ENCODE results near the gene AFF1.

DNA sequence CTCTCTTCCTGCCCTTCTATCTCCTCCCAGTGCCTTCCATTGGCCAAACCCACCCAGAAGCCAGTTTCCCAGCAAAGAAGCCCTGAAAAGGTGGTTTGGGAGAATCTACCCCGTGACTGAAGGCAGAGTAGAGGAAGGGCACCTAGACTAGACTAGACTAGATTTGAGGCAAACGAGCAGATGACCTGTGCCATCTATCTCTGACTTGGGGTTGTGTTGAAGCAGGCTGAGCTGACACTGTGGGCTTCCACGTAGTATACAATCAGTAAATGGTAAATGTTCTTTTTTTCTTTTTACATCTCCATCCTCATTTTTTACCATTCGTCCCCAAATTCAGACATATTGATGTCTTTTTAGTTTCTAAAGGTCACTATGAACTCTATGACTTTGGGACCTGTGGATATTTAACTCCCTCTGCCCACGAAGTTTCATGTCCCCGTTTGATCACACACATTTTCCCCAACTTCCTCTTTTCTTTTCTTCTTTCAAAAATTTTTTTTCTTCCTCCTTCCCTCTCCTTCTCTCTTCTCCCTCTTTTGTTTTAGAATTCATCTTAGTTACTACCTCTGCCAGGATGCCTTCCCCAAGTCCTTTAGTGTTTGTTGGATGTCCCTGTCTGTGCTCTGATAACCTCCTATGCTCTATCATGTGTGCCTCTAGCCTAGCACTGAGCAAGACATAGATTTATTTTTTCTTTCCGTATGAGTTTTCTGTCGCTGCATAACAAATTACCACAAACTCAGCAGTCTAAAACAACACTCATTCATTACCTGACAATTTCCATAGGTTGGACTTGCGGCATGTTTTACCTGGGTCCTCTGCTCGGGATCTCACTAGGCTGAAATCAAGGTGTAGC lies 6.2 kb upstream of the AFF1 start:
- no peak for TF ChIP-seq CTCF (IDR thresholded peaks at IDR 0.05; ENCODE audit: low read length)
- no peak for TF ChIP-seq EZH2phosphoT487 (IDR thresholded peaks at IDR 0.05; ENCODE audit: low read length)
- TF ChIP-seq EZH2 (optimal IDR thresholded peaks at IDR 0.05; ENCODE audit: low read depth, low read length) = no peak
